ENCODE data around the gene ASB10.

Gene ASB10

GRCh38 chr7:151134743-151135524 is 52.1 kb downstream of the ASB10 start:
- no peaks in the 10 kb centered on the region for H3K4me1 Mint-ChIP-seq
- H3K9me3 Mint-ChIP-seq, result no peaks in the 10 kb centered on the region
- ATAC-seq (ENCODE audit: low read depth) (no peak), DNase-seq (ENCODE audit: low spot score in 2 of 2) (no peak)
- no peak overlapping the region for H3K4me3 Mint-ChIP-seq
- H3K36me3 Mint-ChIP-seq, result peaks cover 8% of the 10 kb centered on the region
- no peaks in the 10 kb centered on the region for H3K27me3 Mint-ChIP-seq
- no peak overlapping the region for H3K27ac Mint-ChIP-seq

DNA sequence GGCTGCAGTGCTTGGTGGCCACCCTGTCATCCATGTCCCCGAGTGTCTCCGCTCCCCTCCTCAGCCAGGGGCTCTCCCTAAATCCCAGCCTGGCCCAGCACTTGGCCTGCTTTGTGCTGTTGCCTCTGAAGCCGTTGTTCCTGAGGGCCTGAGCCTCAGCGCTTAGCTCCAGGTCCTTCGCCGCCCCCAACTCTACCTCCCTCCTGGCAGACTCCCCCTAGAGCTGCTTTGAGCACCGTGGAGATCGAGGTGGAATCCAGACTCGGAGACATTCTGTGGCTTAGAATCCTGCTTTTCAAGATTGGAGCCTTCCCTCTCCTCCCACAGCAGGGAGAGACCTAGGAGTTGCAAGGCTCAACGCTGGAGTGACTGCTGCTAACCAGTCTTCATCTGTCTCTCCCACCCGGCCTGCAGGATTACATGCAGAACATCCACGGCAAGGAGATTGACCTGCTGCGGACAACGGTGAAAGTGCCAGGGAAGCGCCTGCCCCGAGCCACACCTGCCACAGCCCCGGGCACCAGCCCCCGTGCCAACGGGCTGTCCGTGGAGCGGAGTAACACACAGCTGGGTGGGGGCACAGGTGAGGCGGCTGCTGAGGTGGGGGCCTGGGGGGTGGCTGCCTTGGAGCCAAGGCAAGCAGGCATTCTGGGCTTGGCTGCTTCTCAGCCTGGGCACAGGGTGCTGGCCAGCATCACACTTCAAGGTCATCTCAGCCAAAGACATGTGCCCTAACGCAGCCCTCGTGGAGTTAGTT is 52.9 kb downstream of the ASB10 start:
- ATAC-seq (ENCODE audit: low read depth) (no peak), DNase-seq (ENCODE audit: low spot score in 2 of 2) (no peak)
- no peaks in the 10 kb centered on the region for H3K4me1 Mint-ChIP-seq
- H3K27ac Mint-ChIP-seq, result no peak overlapping the region
- no peaks in the 10 kb centered on the region for H3K27me3 Mint-ChIP-seq
- H3K9me3 Mint-ChIP-seq, result no peaks in the 10 kb centered on the region
- H3K4me3 Mint-ChIP-seq, result no peak overlapping the region
- peaks cover 9% of the 10 kb centered on the region for H3K36me3 Mint-ChIP-seq

GRCh38 chr7:151133266-151133985 is 53.6 kb downstream of the ASB10 start:
- ATAC-seq (ENCODE audit: low read depth) (no peak), DNase-seq (ENCODE audit: low spot score in 2 of 2) (no peak)
- Mint-ChIP-seq H3K4me1 (no peaks in the 10 kb centered on the region), H3K27ac (no peak overlapping the region), H3K36me3 (peaks cover 13% of the 10 kb centered on the region), H3K4me3 (no peak overlapping the region), H3K27me3 (no peaks in the 10 kb centered on the region), H3K9me3 (no peaks in the 10 kb centered on the region)

- Mint-ChIP-seq H3K4me3 (no peak overlapping the region), H3K36me3 (peaks cover 14% of the 10 kb centered on the region), H3K4me1 (no peaks in the 10 kb centered on the region), H3K27me3 (no peaks in the 10 kb centered on the region), H3K27ac (no peak overlapping the region), H3K9me3 (no peaks in the 10 kb centered on the region)
- ATAC-seq (ENCODE audit: low read depth) (no peak), DNase-seq (ENCODE audit: low spot score in 2 of 2) (no peak)
These were observed 54.4 kb downstream of the ASB10 start for GRCh38 chr7:151132461-151133205.

GRCh38 chr7:151131592-151132293 is 55.3 kb downstream of the ASB10 start:
- ATAC-seq (ENCODE audit: low read depth) (no peak), DNase-seq (ENCODE audit: low spot score in 2 of 2) (no peak)
- no peak overlapping the region for H3K4me3 Mint-ChIP-seq
- H3K9me3 Mint-ChIP-seq, result no peaks in the 10 kb centered on the region
- H3K27ac Mint-ChIP-seq, result no peak overlapping the region
- no peaks in the 10 kb centered on the region for H3K27me3 Mint-ChIP-seq
- peaks cover 14% of the 10 kb centered on the region for H3K36me3 Mint-ChIP-seq
- H3K4me1 Mint-ChIP-seq, result no peaks in the 10 kb centered on the region

- Mint-ChIP-seq H3K36me3 (peaks cover 14% of the 10 kb centered on the region), H3K27me3 (no peaks in the 10 kb centered on the region), H3K4me1 (no peaks in the 10 kb centered on the region), H3K4me3 (no peak overlapping the region), H3K27ac (no peak overlapping the region), H3K9me3 (no peaks in the 10 kb centered on the region)
- no peak for ATAC-seq (ENCODE audit: low read depth)
- no peak for DNase-seq (ENCODE audit: low spot score in 2 of 2)
These were observed 55.8 kb downstream of the ASB10 start for GRCh38 chr7:151131224-151131591.

GRCh38 chr7:151130741-151131157 is 56.3 kb downstream of the ASB10 start:
- H3K27ac Mint-ChIP-seq, result no peak overlapping the region
- peaks cover 14% of the 10 kb centered on the region for H3K36me3 Mint-ChIP-seq
- H3K9me3 Mint-ChIP-seq, result no peaks in the 10 kb centered on the region
- no peak for ATAC-seq (ENCODE audit: low read depth)
- H3K4me3 Mint-ChIP-seq, result no peak overlapping the region
- no peaks in the 10 kb centered on the region for H3K4me1 Mint-ChIP-seq
- H3K27me3 Mint-ChIP-seq, result no peaks in the 10 kb centered on the region
- DNase-seq (ENCODE audit: low spot score in 2 of 2), result no peak

DNA sequence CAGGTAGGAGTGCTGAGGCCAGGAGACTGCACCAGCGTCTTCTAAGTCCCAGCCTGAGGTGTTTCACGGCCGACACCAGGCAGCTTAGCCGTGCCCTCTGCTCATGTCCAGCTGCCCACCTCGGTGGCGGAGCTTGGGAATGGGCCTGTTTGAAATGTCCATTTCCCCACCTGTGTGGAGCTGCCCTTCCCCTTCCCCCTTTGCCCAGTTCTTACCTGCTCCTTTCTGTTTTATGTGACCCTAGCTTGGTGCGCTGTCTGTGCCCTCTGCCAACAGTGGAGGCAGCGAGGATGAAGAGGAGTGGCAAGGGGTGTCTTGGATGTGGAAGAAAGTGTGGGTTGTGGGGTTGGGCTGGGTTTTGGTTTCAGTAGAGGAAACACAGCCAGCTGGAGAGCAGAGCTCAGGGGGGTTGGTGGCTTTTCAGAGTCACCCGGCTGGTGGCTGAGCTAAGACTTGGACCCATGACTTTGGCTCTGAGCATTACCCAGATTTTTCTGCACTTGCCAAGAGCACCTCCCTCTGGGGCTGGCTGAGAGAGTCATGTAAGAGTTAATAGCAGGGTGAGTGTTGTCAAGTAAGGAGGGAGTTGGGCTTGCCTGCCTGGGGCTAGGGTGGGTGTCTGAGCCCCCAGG is 57.0 kb downstream of the ASB10 start:
- no peaks in the 10 kb centered on the region for H3K27me3 Mint-ChIP-seq
- no peaks in the 10 kb centered on the region for H3K9me3 Mint-ChIP-seq
- no peak for DNase-seq (ENCODE audit: low spot score in 2 of 2)
- no peak for ATAC-seq (ENCODE audit: low read depth)
- H3K4me1 Mint-ChIP-seq, result no peaks in the 10 kb centered on the region
- no peak overlapping the region for H3K4me3 Mint-ChIP-seq
- no peak overlapping the region for H3K27ac Mint-ChIP-seq
- peaks cover 13% of the 10 kb centered on the region for H3K36me3 Mint-ChIP-seq

DNA sequence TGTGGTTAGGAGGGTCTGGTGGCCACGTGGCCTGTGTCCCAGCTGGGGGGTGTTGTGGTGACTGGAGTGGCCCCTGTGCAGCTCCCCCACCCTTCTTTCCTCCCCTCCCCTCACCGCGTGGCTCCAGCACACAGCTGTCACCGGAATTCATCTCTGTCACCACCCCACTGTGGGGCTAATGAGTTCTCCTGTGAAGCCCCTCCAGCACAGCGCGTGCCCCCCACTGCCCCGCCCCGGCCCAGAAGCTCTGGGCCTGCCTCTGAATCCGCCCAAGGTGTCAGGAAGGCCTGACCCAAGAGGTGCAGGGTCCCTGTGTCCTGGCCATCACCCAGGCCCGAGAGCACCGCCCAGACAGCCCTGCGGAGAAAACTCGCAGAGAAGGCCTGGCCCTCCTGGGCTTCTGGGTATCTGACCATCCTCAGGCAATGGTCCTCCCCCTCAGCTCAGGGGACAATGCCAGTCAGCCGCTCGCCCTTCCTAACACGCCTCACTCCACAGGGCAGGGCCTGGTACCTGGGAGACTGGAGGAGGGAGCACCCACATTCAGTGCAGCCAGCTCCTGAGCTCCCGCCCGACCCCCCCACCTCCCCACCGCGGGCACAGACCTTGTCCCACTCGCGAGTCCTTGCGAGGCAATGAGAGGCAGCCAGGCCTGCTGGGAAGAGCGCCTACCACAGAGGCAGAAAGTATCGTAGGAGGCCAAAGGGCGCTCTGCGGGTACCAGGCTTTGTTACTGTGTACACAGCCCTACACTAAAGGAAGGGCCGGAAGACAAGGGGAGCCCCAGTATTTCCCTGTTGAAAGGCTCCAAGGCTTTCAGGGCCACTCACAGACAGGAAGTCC is 57.7 kb downstream of the ASB10 start:
- Mint-ChIP-seq H3K9me3 (no peaks in the 10 kb centered on the region), H3K36me3 (peaks cover 12% of the 10 kb centered on the region), H3K4me3 (no peak overlapping the region), H3K27me3 (no peaks in the 10 kb centered on the region), H3K27ac (no peak overlapping the region), H3K4me1 (no peaks in the 10 kb centered on the region)
- DNase-seq (ENCODE audit: low spot score in 2 of 2) (no peak), ATAC-seq (ENCODE audit: low read depth) (no peak)

DNA sequence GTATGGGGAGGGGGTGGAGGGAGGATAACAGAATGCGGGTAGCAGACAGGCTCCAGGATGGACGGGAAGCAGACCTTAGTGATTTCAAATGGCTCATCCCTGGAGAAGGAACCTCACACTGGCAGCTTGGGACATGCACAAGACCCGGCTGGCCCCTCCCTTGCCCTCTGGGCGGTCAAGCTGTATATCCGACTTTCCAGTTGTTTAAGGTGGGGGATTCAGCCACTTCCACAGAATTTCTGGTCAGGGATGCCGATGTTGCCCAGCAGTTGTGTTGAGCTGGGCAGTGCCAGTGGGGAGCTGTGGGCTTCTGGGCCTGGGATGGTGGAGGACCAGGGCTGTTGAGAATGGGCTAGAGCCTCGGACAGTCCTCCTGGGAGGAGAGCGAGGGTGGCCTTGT is 58.3 kb downstream of the ASB10 start:
- H3K4me1 Mint-ChIP-seq, result peaks cover 3% of the 10 kb centered on the region
- H3K9me3 Mint-ChIP-seq, result no peaks in the 10 kb centered on the region
- H3K36me3 Mint-ChIP-seq, result peaks cover 15% of the 10 kb centered on the region
- DNase-seq (ENCODE audit: low spot score in 2 of 2) (no peak), ATAC-seq (ENCODE audit: low read depth) (no peak)
- no peaks in the 10 kb centered on the region for H3K27me3 Mint-ChIP-seq
- no peak overlapping the region for H3K27ac Mint-ChIP-seq
- no peak overlapping the region for H3K4me3 Mint-ChIP-seq

- DNase-seq (ENCODE audit: low spot score in 2 of 2), result no peak
- Mint-ChIP-seq H3K4me3 (no peak overlapping the region), H3K4me1 (peaks cover 4% of the 10 kb centered on the region), H3K36me3 (peaks cover 19% of the 10 kb centered on the region), H3K27ac (no peak overlapping the region), H3K9me3 (no peaks in the 10 kb centered on the region), H3K27me3 (no peaks in the 10 kb centered on the region)
- ATAC-seq (ENCODE audit: low read depth), result no peak
These were observed 58.9 kb downstream of the ASB10 start for GRCh38 chr7:151128144-151128543.

- ATAC-seq (ENCODE audit: low read depth) (no peak), DNase-seq (ENCODE audit: low spot score in 2 of 2) (no peak)
- Mint-ChIP-seq H3K4me3 (no peak overlapping the region), H3K36me3 (peaks cover 21% of the 10 kb centered on the region), H3K27ac (no peak overlapping the region), H3K4me1 (peaks cover 4% of the 10 kb centered on the region), H3K9me3 (no peaks in the 10 kb centered on the region), H3K27me3 (no peaks in the 10 kb centered on the region)
These were observed 60.4 kb downstream of the ASB10 start for GRCh38 chr7:151126491-151127137.

Data from memory B cell (primary cell).